HepG2 (cell line): Measurements from ENCODE around the gene ATP9A. TPM values are rescaled to one million over a fixed set of nuclear protein-coding genes. Genes with fewer than 3 reads are reported as not detected.

Source experiments
- ATAC-seq: fragments of 200-7000 bp; cut with Tn5 transposase; 3 replicates; pipeline ENCODE4 v1.9.1; 2020; ENCODE audit warnings: mild to moderate bottlenecking, moderate library complexity
- BruUV-seq: library from RNA; stranded (reverse); fragments of 400-500 nt; replicated peaks from 2 replicates; lab custom pipeline; 2021; lab: Mats Ljungman, UMichigan
- CTCF ChIA-PET: fragments of 300-600 bp; formaldehyde crosslinking; extraction: SDS; loops from one replicate; lab custom pipeline; 2021; ENCODE audit warnings: low total read pairs, inconsistent platforms, low intra/inter-chr PET ratio; lab: Yijun Ruan, JAX
- POLR2A ChIA-PET: fragments of 350-600 bp; sonication (Branson Sonifier 250); formaldehyde crosslinking; loops from one replicate; lab custom pipeline; 2020; ENCODE audit warnings: antibody characterized with exemption, inconsistent platforms; lab: Yijun Ruan, JAX
- DNase-seq: peaks from one replicate; pipeline ENCODE4 v3.0.0-alpha.2; 2015; ENCODE audit warnings: low spot score
- FAIRE-seq: peaks from 3 replicates; lab custom pipeline; 2011; peaks lifted over from hg19 to GRCh38; lab: Jason Lieb, UNC
- H2AFZ ChIP-seq: one replicate; pipeline ENCODE4 v1.6.1; 2011; ENCODE audit warnings: low read length, inconsistent platforms
- H3K27ac ChIP-seq: fragments of 300-600 bp; 3 replicates; pipeline ENCODE4 v1.8.0; 2011; ENCODE audit warnings: mixed run types, mild to moderate bottlenecking, mixed read lengths, low read length, inconsistent platforms; ENCODE audit not compliant: insufficient read depth; ENCODE audit errors: extremely low read length
- H3K27me3 ChIP-seq, 2 experiments: fragments of 200-600 bp in 1 of 2; 2 replicates in 1 of 2; 3 replicates in 1 of 2; pipeline versions ENCODE4 v1.6.0 to v1.8.0; 2011; ENCODE audit warnings: low read length in 2 of 2, mild to moderate bottlenecking in 2 of 2, moderate library complexity in 2 of 2, inconsistent platforms in 1 of 2; ENCODE audit not compliant: insufficient read depth in 2 of 2, control insufficient read depth in 1 of 2
- H3K36me3 ChIP-seq, 2 experiments: fragments of 200-600 bp in 1 of 2; replicated peaks in 1 of 2; 2 replicates in 1 of 2; 3 replicates in 1 of 2; pipeline versions ENCODE4 v1.5.1 to v1.8.0; 2011; ENCODE audit warnings: low read length in 2 of 2, inconsistent platforms in 1 of 2; ENCODE audit not compliant: insufficient read depth in 2 of 2, control insufficient read depth in 1 of 2
- H3K4me1 ChIP-seq: 2 replicates; pipeline ENCODE4 v1.5.1; 2012; ENCODE audit warnings: low read length, inconsistent platforms; ENCODE audit not compliant: insufficient read depth
- H3K4me2 ChIP-seq: 2 replicates; pipeline ENCODE4 v1.6.0; 2011; ENCODE audit warnings: low read depth, low read length, inconsistent platforms
- H3K4me3 ChIP-seq, 3 experiments: fragments of 200-600 bp in 1 of 3; sonication (generic), shearing (Covaris generic) in 1 of 3; replicated peaks in 1 of 3; 2 replicates each; pipeline ENCODE4 v1.5.1; 2011 to 2016; ENCODE audit warnings: low read length in 3 of 3, inconsistent platforms in 2 of 3, low read depth in 2 of 3, mild to moderate bottlenecking in 2 of 3, control low read depth in 1 of 3, mixed read lengths in 1 of 3; ENCODE audit not compliant: insufficient read depth in 1 of 3
- H3K79me2 ChIP-seq: one replicate; pipeline ENCODE4 v1.6.1; 2011; ENCODE audit warnings: low read length, inconsistent platforms; ENCODE audit not compliant: insufficient read depth
- H3K9ac ChIP-seq: 2 replicates; pipeline ENCODE4 v1.6.0; 2011; ENCODE audit warnings: mild to moderate bottlenecking, low read depth, low read length, inconsistent platforms; ENCODE audit not compliant: insufficient read depth
- H3K9me3 ChIP-seq: 2 replicates; pipeline ENCODE4 v1.5.1; 2012; ENCODE audit warnings: mild to moderate bottlenecking, low read length
- H4K20me1 ChIP-seq: 2 replicates; pipeline ENCODE4 v1.6.0; 2011; ENCODE audit warnings: inconsistent platforms, mild to moderate bottlenecking, low read length, moderate library complexity; ENCODE audit not compliant: insufficient read depth
- FOXA1 ChIP-seq, 2 experiments: fragments of 450-650 bp in 1 of 2; sonication (generic) in 1 of 2; formaldehyde crosslinking in 1 of 2; IDR thresholded peaks; 2 replicates each; pipeline versions ENCODE4 v1.4.0 to v1.6.1; 2016 to 2020; ENCODE audit warnings: missing genetic modification reagents in 1 of 2
- GLMP ChIP-seq: sonication (generic); formaldehyde crosslinking; IDR thresholded peaks from 2 replicates; pipeline ENCODE4 v1.9.0; 2021; ENCODE audit warnings: missing genetic modification reagents, mild to moderate bottlenecking, borderline replicate concordance
- SOX5 ChIP-seq: IDR thresholded peaks from 2 replicates; pipeline ENCODE4 v1.6.1; 2016; ENCODE audit warnings: borderline replicate concordance
- TBP ChIP-seq: sonication (generic); formaldehyde crosslinking; IDR thresholded peaks from 2 replicates; pipeline ENCODE4 v1.5.0; 2020; ENCODE audit warnings: missing genetic modification reagents
- TBX3 ChIP-seq: fragments of 450-650 bp; IDR thresholded peaks from 2 replicates; pipeline ENCODE4 v1.6.1; 2017; ENCODE audit warnings: antibody characterized with exemption, mild to moderate bottlenecking, inconsistent platforms, borderline replicate concordance
- ZMAT3 ChIP-seq: sonication (generic); formaldehyde crosslinking; conservative IDR thresholded peaks from 2 replicates; pipeline ENCODE4 v1.7.0; 2021; ENCODE audit warnings: missing genetic modification reagents
- ZNF670 ChIP-seq: sonication (generic); formaldehyde crosslinking; IDR thresholded peaks from 2 replicates; pipeline ENCODE4 v1.8.0; 2022; ENCODE audit warnings: mild to moderate bottlenecking, missing genetic modification reagents, borderline replicate concordance
- WGBS: methylation state at CpG from one replicate; pipeline ENCODE4 v1.1.6; 2017; ENCODE audit warnings: low lambda C conversion rate; 5-methylcytosine and 5-hydroxymethylcytosine counted together
- in situ Hi-C: cut with HindIII; loops from 2 replicates; pipeline ENCODE4 v1.10.0; 2017; ENCODE audit warnings: low pct_unique_long_range_greater_than_20kb; ENCODE audit not compliant: extremely low pct_ligation_motif_present
- intact Hi-C: fragments of 100-400 bp; cut with micrococcal nuclease; formaldehyde crosslinking; loops from one replicate; pipeline ENCODE4 v1.10.0; 2022; ENCODE audit not compliant: unreplicated experiment
- polyA plus RNA-seq, 8 experiments: library from polyadenylated mRNA; depleted of rRNA in 3 of 8; stranded (reverse) in 7 of 8; unstranded in 1 of 8; fragments of >200 nt; fragmentation: Illumina TruSeq in 4 of 8; extraction: Trizol in 4 of 8; gene quantifications; 2 replicates each; pipeline versions ENCODE4 v1.2.1 to v1.2.3, GENCODE V29; 2011 to 2016; ENCODE audit warnings: low read depth in 4 of 8, missing spikeins in 1 of 8, mixed read lengths in 1 of 8; ENCODE audit not compliant: insufficient read depth in 1 of 8
- total RNA-seq, 5 experiments: library from RNA; depleted of rRNA; stranded (reverse); fragments of >200 nt; fragmentation: Illumina TruSeq; extraction: Trizol; gene quantifications; 2 replicates each; pipeline ENCODE4 v1.2.3, GENCODE V29; 2016; ENCODE audit warnings: low read depth in 1 of 5
- TF ChIP-seq, protein P1 (sequence below): sonication (generic); formaldehyde crosslinking; IDR thresholded peaks from 2 replicates; pipeline ENCODE4 v1.5.0; 2020; ENCODE audit warnings: mild to moderate bottlenecking, missing genetic modification reagents, moderate library complexity

ATP9A gene
- total and polyA plus RNA-seq, 2 of the 13 experiments (the other 11 are each of a cell fraction or from before 2014, with no cell fraction given) = 11.8 to 18.5 TPM

- 94% methylated on average over 8 of the region's 8 CpGs for WGBS
- H4K20me1 ChIP-seq = no peaks in the 10 kb centered on the region
- ATAC-seq (no peak), DNase-seq (no peak), FAIRE-seq (no peak)
- no peak overlapping the region for H3K4me2 ChIP-seq
- POLR2A ChIA-PET = no interaction called here
- no peak overlapping the region for H2AFZ ChIP-seq
- no peak overlapping the region for H3K27ac ChIP-seq
- TF ChIP-seq, protein P1, sequence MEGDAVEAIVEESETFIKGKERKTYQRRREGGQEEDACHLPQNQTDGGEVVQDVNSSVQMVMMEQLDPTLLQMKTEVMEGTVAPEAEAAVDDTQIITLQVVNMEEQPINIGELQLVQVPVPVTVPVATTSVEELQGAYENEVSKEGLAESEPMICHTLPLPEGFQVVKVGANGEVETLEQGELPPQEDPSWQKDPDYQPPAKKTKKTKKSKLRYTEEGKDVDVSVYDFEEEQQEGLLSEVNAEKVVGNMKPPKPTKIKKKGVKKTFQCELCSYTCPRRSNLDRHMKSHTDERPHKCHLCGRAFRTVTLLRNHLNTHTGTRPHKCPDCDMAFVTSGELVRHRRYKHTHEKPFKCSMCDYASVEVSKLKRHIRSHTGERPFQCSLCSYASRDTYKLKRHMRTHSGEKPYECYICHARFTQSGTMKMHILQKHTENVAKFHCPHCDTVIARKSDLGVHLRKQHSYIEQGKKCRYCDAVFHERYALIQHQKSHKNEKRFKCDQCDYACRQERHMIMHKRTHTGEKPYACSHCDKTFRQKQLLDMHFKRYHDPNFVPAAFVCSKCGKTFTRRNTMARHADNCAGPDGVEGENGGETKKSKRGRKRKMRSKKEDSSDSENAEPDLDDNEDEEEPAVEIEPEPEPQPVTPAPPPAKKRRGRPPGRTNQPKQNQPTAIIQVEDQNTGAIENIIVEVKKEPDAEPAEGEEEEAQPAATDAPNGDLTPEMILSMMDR = no peak
- no peak for TF ChIP-seq GLMP (CRISPR knock-in tag)
- no peak for TF ChIP-seq TBP (CRISPR knock-in tag)
- TF ChIP-seq SOX5 = no peak
- no peak for TF ChIP-seq ZNF670 (CRISPR knock-in tag)
- no peak for TF ChIP-seq TBX3
- no peak for TF ChIP-seq ZMAT3
- TF ChIP-seq FOXA1 (IDR thresholded peaks at IDR 0.05) = no peak
- TF ChIP-seq FOXA1 (CRISPR knock-in tag; IDR thresholded peaks at IDR 0.05) = no peak
- H3K79me2 ChIP-seq = no peaks in the 10 kb centered on the region
- in situ Hi-C loops (no loop called here), intact Hi-C loops (no loop called here)
- no TSS peak for BruUV-seq
- CTCF ChIA-PET = no interaction called here
- no peak overlapping the region for H3K9ac ChIP-seq
- H3K4me1 ChIP-seq = no peaks in the 10 kb centered on the region
- H3K4me3 ChIP-seq = no peak overlapping the region
- no peaks in the 10 kb centered on the region for H3K27me3 ChIP-seq
- H3K9me3 ChIP-seq = no peaks in the 10 kb centered on the region
- H3K36me3 ChIP-seq = peaks cover 17 to 29% of the 10 kb centered on the region in 2 experiments
These were observed 158.1 kb downstream of the ATP9A start for GRCh38 chr20:51610111-51610510.
